GM19395 (cell line): ENCODE results near the gene DNASE1L2.
"Not testable (repeated sequence)": the region's sequence is repeated elsewhere in the genome, so short reads cannot be mapped to it uniquely, and the experiment has no call there.

Experiments used
- ATAC-seq: cut with Tn5 transposase; IDR thresholded peaks from one replicate; pipeline ENCODE4 v1.9.1; 2021; ENCODE audit warnings: mild to moderate bottlenecking, moderate library complexity; ENCODE audit not compliant: unreplicated experiment

DNASE1L2 gene

DNA sequence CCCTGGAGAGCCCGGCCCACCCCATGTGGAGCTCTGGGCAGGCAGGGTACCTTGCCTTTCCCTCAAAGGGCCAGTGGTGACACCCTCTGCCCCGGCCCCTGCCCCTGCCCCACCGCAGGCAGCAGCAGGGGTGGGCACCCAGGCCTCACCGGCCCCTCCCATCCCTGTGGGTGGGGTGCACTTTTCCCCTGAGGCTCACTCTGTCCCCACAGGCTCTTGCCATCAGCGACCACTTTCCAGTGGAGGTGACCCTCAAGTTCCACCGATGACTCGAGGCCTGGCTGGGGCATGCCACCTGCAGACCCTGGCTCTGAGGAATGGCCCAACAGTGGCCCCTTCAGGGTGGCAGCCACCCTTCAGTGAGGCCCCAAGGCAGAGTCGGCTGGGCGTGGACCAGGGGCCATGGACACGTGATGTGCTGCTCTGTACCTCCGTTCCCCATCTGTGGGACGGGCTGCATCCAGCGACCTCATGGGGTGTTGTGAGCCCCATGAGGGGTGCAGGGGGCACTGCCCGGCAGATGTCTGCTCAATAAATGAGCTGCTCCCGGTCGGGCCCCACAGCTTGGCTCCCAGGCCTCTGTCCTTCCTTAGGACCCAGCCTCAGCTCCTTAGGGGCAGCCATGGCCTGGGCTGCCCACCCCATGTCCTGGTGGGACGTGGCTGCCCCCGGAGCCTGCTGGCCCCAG lies 2.0 kb downstream of the DNASE1L2 start:
- ATAC-seq = no peak

DNA sequence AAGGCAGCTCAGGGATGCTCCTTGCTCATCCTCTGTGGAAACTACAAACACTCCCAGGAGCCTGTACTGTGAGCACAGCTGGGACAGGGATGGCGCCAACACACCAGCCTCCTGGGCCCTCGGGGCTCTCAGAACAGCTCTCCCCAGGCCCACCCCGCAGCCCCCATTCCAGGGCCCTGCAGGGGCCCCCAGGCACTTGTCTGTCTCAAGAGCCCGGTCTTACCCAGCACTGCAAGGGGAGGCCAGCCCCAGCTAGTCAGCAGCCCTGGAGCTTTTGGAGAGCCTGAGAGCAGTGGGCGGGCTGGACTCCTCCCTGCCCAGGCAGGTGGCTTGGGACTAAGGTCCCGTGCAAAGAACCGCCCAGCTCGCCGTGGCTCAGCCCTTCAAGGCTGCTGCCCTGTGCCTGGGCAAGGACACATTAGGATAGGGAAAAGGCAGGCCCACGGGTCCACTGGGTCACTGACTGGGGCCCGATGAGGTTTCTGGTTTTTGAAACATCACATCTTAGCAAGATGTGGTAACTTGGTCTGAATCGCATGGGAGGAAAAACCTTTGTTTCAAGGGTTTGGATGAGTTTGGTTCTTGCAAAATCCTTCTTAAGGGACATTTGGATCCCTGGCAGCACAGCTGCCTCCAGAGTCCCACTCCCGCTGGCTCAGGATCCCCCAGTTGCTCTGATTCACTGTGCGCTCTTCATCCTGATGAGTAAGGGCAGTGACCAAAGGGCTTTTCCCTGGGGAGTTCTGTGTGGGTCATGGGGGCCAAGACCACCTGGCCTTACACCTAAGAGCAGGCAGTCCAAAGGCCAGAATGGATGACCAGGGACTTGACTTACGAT lies 2.8 kb downstream of the DNASE1L2 start:
- no peak for ATAC-seq

DNA sequence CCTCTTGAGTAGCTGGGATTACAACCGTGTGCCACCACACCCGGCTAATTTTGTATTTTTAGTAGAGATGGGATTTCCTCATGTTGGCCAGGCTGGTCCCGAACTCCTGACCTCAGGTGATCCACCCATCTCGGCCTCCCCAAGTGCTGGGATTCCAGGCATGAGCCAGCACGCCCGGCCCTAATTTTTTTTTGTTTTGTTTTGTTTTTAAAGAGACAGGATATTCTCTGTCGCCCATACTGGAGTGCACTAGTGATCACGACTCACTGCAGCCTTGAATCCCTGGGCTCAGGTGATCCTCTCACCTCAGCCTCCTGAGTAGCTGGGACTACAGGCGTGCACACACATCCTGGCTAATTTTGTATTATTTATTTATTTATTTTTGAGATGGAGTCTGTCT lies 4.1 kb downstream of the DNASE1L2 start:
- not testable (repeated sequence) for ATAC-seq

DNA sequence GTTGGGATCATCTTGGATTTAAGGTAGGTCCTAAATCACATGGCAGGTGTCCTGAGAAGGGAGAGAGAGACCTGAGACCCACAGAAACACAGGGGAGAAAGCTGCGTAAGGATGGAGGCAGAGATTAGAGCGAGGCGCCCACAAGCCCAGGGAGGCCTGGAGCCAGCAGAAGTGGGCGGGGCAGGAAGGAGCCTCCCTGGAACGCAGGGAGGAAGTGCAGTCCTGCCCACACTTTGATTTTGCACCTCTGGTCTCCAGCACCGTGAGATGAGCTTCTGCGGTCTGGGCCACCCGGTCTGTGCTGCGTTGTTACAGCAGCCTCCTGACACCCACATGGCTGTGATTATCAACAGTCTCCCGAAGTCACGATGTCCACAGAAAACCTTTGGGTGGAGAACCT lies 6.4 kb downstream of the DNASE1L2 start:
- no peak for ATAC-seq

DNA sequence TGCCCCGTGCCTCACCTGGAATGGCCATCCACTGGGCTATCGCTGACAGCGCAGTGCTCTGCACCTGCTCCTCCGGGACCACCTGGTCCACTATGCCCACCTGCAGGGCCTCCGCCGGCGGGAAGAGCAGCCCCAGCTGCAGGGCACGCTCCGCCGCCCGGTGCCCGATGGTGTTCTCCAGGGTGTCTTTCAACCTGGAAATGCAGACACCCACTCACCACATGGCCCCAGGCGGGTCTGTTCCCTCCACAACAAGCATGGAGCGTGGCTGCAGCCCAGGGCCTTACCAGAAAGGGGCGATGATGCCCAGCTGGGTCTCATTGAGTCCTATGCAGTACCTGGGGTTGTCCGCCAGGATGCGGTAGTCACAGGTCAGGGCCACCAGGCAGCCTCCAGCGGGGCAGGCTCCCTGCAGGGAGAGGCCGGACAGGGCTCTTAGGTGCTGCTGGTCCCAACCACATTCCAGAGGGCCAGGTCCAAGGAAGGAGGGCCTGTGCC lies 6.8 kb downstream of the DNASE1L2 start:
- no peak for ATAC-seq

DNA sequence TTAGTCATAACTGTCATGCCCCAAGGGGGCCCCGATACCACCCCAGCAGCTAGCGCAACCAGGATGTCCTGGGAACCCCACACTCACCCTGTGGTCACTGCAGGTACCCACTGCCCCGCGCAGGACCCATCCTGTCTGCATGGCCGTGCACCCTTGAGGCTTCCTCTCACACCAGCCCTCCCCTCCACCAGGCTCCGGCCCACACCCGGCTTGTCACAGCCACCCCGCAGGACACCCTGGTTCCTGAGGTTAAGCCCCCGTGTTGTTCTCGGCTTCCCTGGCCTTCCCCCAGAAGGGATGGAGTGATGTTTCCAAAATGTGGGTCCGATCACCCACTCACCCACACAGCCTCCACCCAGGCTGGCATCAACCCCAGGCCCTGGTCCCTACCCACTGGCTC lies 7.5 kb downstream of the DNASE1L2 start:
- no peak for ATAC-seq

DNA sequence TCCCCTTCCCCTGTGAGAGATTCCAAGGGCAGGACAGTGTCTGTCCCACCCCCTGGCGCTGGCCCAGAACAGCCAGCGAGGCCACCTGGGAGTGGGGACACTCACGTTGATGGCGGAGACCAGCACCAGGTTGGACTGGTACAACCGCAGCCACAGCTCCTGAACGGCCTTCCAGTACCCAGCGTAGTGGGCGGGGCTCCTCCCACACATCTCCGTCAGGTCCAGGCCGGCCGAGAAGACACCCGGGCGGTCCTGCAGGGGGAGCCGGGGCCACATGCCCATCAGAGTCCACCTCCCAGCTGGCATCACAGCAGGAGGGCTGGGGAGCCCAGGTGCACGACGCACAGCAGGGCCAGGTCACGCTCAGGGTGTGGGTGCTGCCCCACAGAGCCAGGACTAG lies 8.1 kb downstream of the DNASE1L2 start:
- no peak for ATAC-seq

DNA sequence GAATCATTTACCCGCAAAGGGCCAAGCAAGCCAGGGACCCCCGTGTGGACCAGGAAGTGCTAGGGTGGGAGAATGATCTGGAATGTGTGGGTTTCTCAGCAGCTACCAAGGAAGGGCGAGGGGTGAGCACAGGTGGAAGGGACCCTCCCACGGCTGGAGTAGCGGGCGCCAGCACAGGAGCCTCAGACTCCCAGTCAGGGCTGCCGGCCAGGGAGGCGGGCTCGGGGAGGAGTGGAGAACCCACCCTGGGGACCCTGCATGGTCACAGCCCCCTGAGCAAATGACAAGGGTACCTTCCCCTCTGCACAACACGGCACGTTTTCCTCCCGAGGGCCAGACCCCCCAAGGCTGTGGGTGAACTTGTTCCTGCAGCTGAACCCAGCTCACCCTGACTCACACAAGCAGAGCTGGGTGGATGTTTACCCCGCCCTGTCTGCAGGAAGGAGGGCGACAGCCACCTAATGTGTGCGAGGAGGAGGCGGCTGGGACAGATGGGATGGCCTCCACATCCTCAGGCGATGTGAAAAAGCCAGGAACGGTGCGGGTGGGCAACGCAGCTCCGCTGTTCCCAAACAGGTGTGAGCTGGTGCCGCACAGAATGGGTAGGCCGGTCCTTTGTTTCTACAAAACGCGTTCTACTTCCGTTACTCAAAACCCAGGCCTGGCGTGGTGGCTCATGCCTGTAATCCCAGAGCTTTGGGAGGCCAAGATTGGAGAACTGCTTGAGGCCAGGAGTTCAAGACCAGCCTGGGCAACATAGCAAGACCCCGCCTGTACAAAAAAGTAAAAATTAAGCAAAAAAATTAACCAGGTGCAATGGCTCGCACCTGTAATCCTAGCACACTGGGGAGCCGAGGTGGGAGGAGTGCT lies 8.9 kb downstream of the DNASE1L2 start:
- no peak for ATAC-seq

DNA sequence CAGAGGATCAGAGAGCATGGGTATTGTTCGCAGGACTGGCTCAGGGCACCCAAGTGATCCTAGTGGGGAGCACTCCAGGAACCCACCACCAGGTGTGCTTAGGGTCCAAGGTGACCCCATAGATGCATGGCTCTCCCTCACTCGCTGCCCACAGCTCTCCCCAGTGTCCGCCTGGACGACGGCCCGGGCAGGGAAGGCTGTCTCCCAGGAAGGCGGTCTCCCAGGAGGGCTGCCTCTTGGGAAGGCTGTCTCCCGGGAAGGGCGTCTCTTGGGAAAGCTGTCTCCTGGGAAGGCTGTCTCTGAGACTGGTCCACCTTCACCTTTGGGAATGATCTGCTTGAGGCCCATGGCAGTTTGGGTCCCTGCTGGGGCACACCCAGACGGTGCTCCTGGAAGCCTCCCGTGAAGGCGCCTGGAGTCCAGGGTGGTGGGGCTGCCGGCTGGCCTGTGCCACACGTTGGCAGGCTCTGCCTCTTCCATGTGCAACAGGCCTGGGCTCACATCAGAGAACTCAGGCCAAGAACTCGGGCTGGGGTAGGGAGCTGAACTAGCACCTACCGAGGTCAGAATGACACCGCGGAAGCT lies 10.1 kb downstream of the DNASE1L2 start:
- no peak for ATAC-seq

DNA sequence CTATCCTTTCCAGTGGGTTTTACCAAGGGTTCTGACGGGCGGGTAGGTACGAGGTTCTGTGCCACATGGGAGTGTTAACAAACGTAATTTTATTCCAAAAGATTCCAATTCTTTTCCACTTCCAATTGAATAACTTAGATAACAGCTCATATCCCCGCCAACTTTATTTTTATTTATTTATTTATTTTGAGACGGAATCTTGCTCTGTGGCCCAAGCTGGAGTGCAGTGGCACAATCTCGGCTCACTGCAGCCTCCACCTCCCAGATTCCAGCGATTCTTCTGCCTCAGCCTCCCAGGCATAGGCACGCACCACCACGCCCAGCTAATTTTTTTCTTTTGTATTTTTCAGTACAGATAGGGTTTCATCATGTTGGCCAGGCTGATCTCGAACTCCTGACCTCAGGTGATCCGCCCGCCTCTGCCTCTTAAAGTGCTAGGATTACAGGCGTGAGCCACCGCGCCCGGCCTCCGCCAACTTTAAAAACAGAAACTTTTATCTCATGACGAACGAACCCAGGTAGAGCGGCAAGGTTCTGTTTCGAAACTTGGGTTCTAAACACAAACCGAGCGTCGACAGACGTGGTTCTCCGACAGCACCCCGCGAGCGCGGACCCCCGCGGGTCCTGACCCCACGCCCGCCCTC lies 14.5 kb downstream of the DNASE1L2 start:
- peak; percentile 19 for ATAC-seq

DNA sequence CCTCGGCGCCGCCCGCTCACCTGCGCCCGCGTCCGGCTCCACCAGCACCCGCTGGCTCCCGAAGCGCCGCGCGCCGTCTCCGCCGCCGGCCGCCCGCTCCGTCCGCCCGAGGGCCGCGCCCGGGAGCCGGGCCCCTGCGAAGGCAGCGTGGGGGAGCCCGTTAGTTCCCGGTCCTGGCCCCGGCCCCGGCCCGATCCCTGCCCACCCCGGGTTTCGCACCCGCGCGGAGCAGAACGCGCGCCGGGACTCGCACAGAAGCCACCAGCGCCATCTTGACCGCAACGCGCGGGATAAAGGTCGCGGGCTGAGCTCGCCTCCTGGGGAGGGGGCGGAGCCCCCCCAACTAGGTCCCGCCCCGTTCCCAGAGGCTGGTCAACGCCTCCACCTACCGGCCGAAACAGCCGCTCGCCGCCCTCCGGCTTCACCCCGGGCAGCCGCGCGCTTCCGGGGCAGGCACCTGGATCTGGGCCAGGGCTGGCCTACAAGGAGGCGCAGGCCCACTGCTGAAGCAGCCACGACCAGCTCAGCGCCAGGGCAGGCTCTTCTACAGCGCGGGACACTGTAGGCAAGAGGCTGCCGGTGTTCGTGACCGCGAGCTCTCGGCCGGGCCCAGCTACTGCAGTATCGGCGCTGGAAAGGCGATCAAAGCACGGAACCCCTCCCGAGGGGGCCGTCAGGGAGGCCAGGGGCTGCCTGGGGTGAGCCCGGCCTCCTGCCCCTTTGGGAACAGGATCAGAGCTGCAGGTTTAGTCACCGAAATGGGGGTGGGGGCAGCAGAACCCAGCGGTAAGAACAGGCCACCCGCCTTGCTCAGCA lies 15.3 kb downstream of the DNASE1L2 start, which contains the start of gene ECI1:
ECI1 (minus strand) TSS at position 292 of the 816 bp plus-strand sequence; CDS start at position 271, 21 bp downstream.
- peak; percentile 86 for ATAC-seq

DNA sequence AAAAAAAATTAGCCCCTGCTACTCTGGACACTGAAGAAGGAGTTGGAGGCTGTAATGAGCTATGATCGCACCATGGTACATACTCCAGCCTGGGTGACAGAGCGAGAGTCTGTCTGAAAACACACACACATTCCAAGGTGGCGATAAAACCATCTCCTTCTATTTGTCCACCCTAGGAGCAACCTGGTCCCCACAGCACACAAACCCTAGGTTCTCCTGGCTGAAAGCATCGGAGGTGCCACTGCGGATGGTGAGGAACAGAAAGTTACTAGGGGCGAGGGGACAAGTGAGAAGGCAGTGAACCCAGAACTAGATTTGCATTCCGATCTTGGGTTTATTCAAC lies 16.5 kb downstream of the DNASE1L2 start:
- no peak for ATAC-seq

DNA sequence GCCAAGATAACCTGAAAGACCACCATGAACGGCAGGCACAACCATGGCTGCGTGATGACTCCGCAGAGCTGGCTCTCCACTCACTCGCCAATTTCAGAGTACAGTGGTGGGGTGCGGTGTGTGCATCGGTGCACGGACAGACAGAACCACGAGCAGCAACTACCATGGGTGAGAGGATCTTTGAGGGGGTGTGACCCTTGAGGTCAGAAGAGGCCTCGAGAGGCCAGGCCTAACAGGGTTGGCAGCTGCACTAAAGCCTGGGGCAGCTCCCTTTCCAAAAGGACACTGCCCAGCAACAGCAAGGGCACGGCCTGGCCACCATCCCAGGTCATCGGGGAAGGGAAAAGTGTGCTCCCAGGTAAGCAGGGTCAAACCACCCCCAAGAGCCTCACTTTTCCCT lies 17.0 kb downstream of the DNASE1L2 start:
- no peak for ATAC-seq

DNA sequence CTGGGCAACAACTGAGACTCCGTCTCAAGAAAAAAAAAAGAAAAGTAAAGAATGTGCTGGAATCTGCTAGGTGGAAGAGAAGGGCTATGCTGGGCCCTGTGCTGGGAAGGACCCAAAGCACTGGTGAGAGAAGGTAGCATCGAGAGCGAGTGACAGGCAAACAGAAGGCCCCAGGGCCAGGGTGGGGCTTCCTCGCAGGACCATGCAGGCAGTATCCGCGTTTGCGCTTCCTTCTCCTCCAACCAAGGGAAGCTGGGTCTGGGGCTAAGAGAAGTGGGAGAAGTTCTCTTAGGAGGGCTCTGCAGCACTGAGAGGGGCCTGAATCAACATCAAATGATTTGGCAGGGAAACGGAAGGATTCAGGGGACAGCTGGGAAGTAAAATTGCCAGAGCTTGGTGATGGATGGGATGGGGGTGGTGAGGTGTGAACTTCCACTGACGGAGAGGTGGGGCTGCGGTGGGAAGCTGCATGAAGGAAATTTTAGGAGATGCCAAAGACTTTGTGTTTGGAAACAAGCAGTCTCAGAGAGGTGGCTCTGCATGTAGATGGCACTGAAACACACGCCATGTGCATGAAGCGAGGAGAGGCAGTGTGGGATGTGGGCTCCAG lies 20.4 kb downstream of the DNASE1L2 start:
- ATAC-seq = no peak

DNA sequence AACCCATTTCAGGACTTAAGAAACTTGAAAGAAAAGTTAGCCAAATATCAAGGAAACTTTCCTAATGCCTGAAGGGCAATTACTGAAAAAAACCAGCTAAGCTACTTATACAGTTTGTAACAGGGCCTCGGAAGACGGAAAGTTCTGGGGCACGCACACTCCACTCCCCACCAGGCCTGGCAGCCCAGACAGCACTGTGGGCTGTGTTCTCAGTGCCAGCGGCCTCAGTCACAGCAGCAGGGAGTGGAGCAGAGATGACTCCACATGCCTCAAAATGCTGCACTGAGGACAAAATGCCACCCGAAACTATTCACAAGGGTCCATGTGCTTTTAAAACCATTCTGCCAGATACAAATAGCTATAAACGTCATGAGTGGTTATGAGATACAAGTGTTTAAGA lies 21.5 kb downstream of the DNASE1L2 start:
- ATAC-seq = no peak

DNA sequence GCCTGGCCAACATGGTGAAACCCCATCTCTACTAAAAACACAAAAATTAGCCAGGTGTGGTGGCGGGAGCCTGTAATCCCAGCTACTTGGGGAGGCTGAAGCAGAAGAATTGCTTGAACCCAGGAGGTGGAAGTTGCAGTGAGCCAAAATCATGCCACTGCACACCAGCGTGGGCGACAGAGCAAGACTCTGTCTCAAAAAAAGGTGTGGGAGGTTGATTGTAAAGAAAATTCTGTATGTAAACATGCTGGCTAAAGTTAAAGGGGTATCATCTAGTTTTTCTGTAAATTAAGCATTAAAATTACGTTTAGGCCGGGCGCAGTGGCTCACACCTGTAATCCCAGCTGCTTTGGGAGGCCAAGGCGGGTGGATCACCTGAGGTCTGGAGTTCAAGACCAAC lies 22.3 kb downstream of the DNASE1L2 start:
- not testable (repeated sequence) for ATAC-seq

DNA sequence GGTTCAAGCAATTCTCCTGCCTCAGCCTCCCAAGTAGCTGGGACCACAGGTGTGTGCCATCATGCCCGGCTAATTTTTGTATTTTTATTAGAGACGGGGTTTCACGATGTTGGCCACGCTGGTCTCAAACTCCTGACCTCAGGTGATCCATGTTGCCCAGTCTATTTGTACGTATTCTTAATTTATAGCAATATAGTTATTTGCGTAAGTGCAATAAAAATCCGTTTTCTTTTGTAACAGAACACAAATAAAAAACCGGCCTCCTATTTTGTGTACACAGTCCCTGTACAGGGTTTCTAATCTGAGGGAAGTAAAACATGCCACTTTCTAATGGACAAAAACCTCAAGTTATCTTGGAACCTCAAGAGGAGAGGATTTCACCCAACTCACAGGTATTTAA lies 24.0 kb downstream of the DNASE1L2 start:
- ATAC-seq = no peak

DNA sequence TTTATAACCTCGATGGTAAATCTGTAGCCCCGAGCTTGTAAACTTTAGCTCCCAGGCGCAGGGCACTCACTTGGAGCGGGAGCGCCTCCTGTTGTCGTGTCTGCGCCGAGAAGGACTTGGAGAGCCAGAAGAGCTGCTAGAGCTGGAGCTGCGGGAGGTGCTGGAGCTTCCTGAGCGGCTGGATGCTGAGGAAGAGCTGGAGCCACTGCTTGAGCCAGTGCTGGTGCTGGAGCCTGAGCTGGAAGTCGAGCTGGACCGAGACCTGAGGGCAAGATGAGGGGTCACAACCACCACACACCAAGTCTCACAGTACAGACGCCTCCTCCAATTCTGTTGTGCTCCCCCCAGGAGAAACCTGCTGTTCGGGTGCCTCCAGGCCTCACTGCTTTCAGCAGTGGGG lies 26.8 kb downstream of the DNASE1L2 start:
- not testable (repeated sequence) for ATAC-seq

DNA sequence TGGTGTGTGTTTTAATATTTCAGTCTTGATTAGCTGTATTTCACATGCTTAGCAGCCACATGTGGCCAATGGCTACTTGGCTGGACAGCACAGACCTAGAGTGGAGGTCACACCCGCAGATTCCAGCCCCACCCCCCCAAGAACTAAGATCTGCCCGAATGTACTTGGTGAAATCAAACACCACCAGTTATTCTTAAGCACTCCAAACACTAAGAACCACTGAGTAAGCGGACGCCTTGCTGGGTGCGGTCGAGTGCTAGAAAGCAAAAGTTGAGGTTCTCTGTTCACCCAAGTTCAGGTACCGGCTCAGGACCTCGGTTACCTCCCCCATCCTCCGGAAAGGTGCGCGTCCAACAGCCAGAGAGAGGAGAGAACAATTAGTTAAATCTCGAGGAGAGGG lies 30.6 kb downstream of the DNASE1L2 start:
- not testable (repeated sequence) for ATAC-seq
